K562 (cell line): ENCODE results near the gene TMEM217. TPM values are rescaled to one million over a fixed set of nuclear protein-coding genes. Genes with fewer than 3 reads are reported as not detected.

ENCODE experiments used
- ATAC-seq: fragments of 200-7000 bp; cut with Tn5 transposase; 3 replicates; pipeline ENCODE4 v1.9.1; 2020; ENCODE audit warnings: moderate library complexity
- BruUV-seq: library from RNA; stranded (reverse); fragments of 400-500 nt; replicated peaks from 2 replicates; lab custom pipeline; 2021; lab: Mats Ljungman, UMichigan
- CTCF ChIA-PET: fragments of 300-600 bp; formaldehyde crosslinking; extraction: SDS; loops from one replicate; lab custom pipeline; 2021; ENCODE audit warnings: low intra/inter-chr PET ratio; lab: Yijun Ruan, JAX
- POLR2A ChIA-PET: fragments of 300-600, 350-650 bp; sonication (Branson Sonifier 250); formaldehyde crosslinking; extraction: SDS; loops from one replicate; lab custom pipeline; 2021; ENCODE audit warnings: antibody characterized with exemption, inconsistent platforms; lab: Yijun Ruan, JAX
- DNase-seq, 4 experiments: peaks; one replicate each; pipeline versions ENCODE4 v3.0.0 to v3.0.0-alpha.2; 2011 to 2018; ENCODE audit warnings: low spot score in 3 of 4, mixed read lengths in 3 of 4; ENCODE audit errors: extremely low read depth in 1 of 4
- FAIRE-seq: peaks from 2 replicates; lab custom pipeline; 2011; peaks lifted over from hg19 to GRCh38; lab: Jason Lieb, UNC
- H2AFZ ChIP-seq: 2 replicates; pipeline ENCODE4 v1.6.0; 2011; ENCODE audit warnings: low read depth, low read length, control low read depth, inconsistent platforms
- H3K27ac ChIP-seq: fragments of 200-600 bp; 3 replicates; pipeline ENCODE4 v1.8.0; 2011; ENCODE audit warnings: low read depth, mild to moderate bottlenecking, control low read depth, inconsistent platforms, low read length, moderate library complexity, mixed read lengths; ENCODE audit errors: extremely low read depth
- H3K27me3 ChIP-seq, 2 experiments: fragments of 300-600 bp in 1 of 2; 2 replicates in 1 of 2; 3 replicates in 1 of 2; pipeline versions ENCODE4 v1.6.0 to v1.8.0; 2011; ENCODE audit warnings: inconsistent platforms in 2 of 2, low read length in 2 of 2, mild to moderate bottlenecking in 1 of 2, mixed read lengths in 1 of 2, moderate library complexity in 1 of 2; ENCODE audit not compliant: control insufficient read depth in 2 of 2, insufficient read depth in 2 of 2
- H3K36me3 ChIP-seq: fragments of 300-600 bp; 3 replicates; pipeline ENCODE4 v1.8.0; 2011; ENCODE audit warnings: mild to moderate bottlenecking, low read length, inconsistent platforms; ENCODE audit not compliant: control insufficient read depth, insufficient read depth
- H3K4me1 ChIP-seq, 2 experiments: fragments of 200-600 bp in 1 of 2; replicated peaks in 1 of 2; 2 replicates in 1 of 2; 3 replicates in 1 of 2; pipeline versions ENCODE4 v1.5.1 to v1.8.0; 2011; ENCODE audit warnings: inconsistent platforms in 2 of 2, low read length in 2 of 2, mild to moderate bottlenecking in 1 of 2, mixed read lengths in 1 of 2, moderate library complexity in 1 of 2; ENCODE audit not compliant: control insufficient read depth in 2 of 2, insufficient read depth in 2 of 2
- H3K4me2 ChIP-seq: 2 replicates; pipeline ENCODE4 v1.6.1; 2011; ENCODE audit warnings: low read length, control low read depth, inconsistent platforms, mixed read lengths; ENCODE audit not compliant: insufficient read depth
- H3K4me3 ChIP-seq: fragments of 200-600 bp; sonication (generic), shearing (Covaris generic); 2 replicates; pipeline ENCODE4 v1.5.1; 2016; ENCODE audit warnings: control low read depth, inconsistent platforms
- H3K79me2 ChIP-seq: fragments of 200-600 bp; 3 replicates; pipeline ENCODE4 v1.8.0; 2011; ENCODE audit warnings: low read length, inconsistent platforms; ENCODE audit not compliant: control insufficient read depth, insufficient read depth
- H3K9ac ChIP-seq, 2 experiments: 2 replicates each; pipeline versions ENCODE4 v1.6.0 to v1.6.1; 2011; ENCODE audit warnings: low read depth in 2 of 2, low read length in 2 of 2, control low read depth in 1 of 2, inconsistent platforms in 1 of 2, mild to moderate bottlenecking in 1 of 2, mixed read lengths in 1 of 2; ENCODE audit not compliant: insufficient read depth in 1 of 2
- H3K9me1 ChIP-seq: one replicate; pipeline ENCODE4 v1.6.0; 2011; ENCODE audit warnings: inconsistent platforms, mild to moderate bottlenecking, low read length, moderate library complexity; ENCODE audit not compliant: control insufficient read depth, insufficient read depth
- H3K9me3 ChIP-seq: replicated peaks from 2 replicates; pipeline ENCODE4 v1.5.1; 2011; ENCODE audit warnings: low read depth, low read length, inconsistent platforms; ENCODE audit not compliant: control insufficient read depth, insufficient read depth
- H4K20me1 ChIP-seq: replicated peaks from 2 replicates; pipeline ENCODE4 v1.6.1; 2011; ENCODE audit warnings: low read length, inconsistent platforms, mixed read lengths; ENCODE audit not compliant: control insufficient read depth, insufficient read depth
- ARNT ChIP-seq, 2 experiments: fragments of 450-650 bp; IDR thresholded peaks; 2 replicates each; pipeline ENCODE4 v1.6.1; 2016; ENCODE audit warnings: mild to moderate bottlenecking in 1 of 2
- CCAR2 ChIP-seq: fragments of 200-400 bp; formaldehyde crosslinking; IDR thresholded peaks from 2 replicates; pipeline ENCODE4 v1.6.1; 2017; ENCODE audit warnings: mild to moderate bottlenecking, low read depth, low read length
- MAFG ChIP-seq: fragments of 450-650 bp; conservative IDR thresholded peaks from 2 replicates; pipeline ENCODE4 v1.6.1; 2016; ENCODE audit warnings: missing genetic modification characterization, missing compliant biosample characterization
- NONO ChIP-seq, 2 experiments: fragments of 200-400 bp in 1 of 2; fragments of 450-650 bp in 1 of 2; formaldehyde crosslinking in 1 of 2; IDR thresholded peaks; 2 replicates each; pipeline ENCODE4 v1.6.1; 2017; ENCODE audit warnings: low read depth in 2 of 2, mild to moderate bottlenecking in 2 of 2, moderate library complexity in 2 of 2, low read length in 1 of 2
- RREB1 ChIP-seq: fragments of 250-450 bp; sonication (Bioruptor Pico); IDR thresholded peaks from 2 replicates; pipeline ENCODE4 v1.4.0; 2020
- SMARCA5 ChIP-seq: fragments of 450-650 bp; IDR thresholded peaks from 2 replicates; pipeline ENCODE4 v1.6.1; 2016
- TAF9B ChIP-seq: fragments of 450-650 bp; IDR thresholded peaks from 2 replicates; pipeline ENCODE4 v1.6.1; 2018; ENCODE audit warnings: mild to moderate bottlenecking; ENCODE audit not compliant: partially characterized antibody
- TCF7L2 ChIP-seq: fragments of 150-350 bp; IDR thresholded peaks from 2 replicates; pipeline ENCODE4 v1.6.1; 2016; ENCODE audit warnings: low read depth, mild to moderate bottlenecking, low read length, moderate library complexity
- TRIM25 ChIP-seq: fragments of 450-650 bp; IDR thresholded peaks from 2 replicates; pipeline ENCODE4 v1.7.0; 2016; ENCODE audit warnings: borderline replicate concordance
- USF1 ChIP-seq: sonication (generic); formaldehyde crosslinking; IDR thresholded peaks from 2 replicates; pipeline ENCODE4 v1.9.0; 2022; ENCODE audit warnings: mild to moderate bottlenecking, missing genetic modification reagents
- ZNF3 ChIP-seq: fragments of 250-450 bp; sonication (Bioruptor Pico); IDR thresholded peaks from 2 replicates; pipeline ENCODE4 v1.5.0; 2021; ENCODE audit warnings: mild to moderate bottlenecking, moderate library complexity
- ZNF316 ChIP-seq: fragments of 450-650 bp; IDR thresholded peaks from 2 replicates; pipeline ENCODE4 v1.6.1; 2016
- ZNF384 ChIP-seq: IDR thresholded peaks from 2 replicates; pipeline ENCODE4 v1.6.1; 2012; ENCODE audit warnings: low read depth, low read length, improper control_type of control experiment
- WGBS: fragments of 100-300 bp; shearing (Covaris generic); methylation state at CpG from one replicate; pipeline ENCODE4 v1.1.6; 2016; ENCODE audit warnings: low coverage, mixed read lengths; ENCODE audit not compliant: insufficient coverage; ENCODE audit errors: missing lambda C conversion rate; 5-methylcytosine and 5-hydroxymethylcytosine counted together
- in situ Hi-C: fragments of 300-500 bp; cut with MboI; formaldehyde crosslinking; loops from 4 replicates; pipeline ENCODE4 v1.15.0; 2018; ENCODE audit warnings: inconsistent platforms, mixed read lengths
- intact Hi-C: fragments of 100-400 bp; cut with micrococcal nuclease; formaldehyde crosslinking; loops from 2 replicates; pipeline ENCODE4 v1.14.2; 2022
- polyA plus RNA-seq, 8 experiments: library from polyadenylated mRNA; depleted of rRNA in 4 of 8; stranded (reverse) in 5 of 8; unstranded in 3 of 8; fragments of >200 nt; fragmentation: Nextera tagmentation in 2 of 8; fragmentation: Illumina TruSeq in 1 of 8; extraction: Ambion mirVana in 2 of 8; extraction: Trizol in 1 of 8; gene quantifications; 2 replicates each; pipeline versions ENCODE4 v1.2.1 to v1.2.3, GENCODE V29; 2011 to 2014; ENCODE audit warnings: inconsistent platforms in 1 of 8, missing spikeins in 1 of 8
- total RNA-seq, 7 experiments: library from RNA; depleted of rRNA in 6 of 7; stranded (reverse); fragments of >200 nt in 6 of 7; fragmentation: Illumina TruSeq in 2 of 7; extraction: Trizol in 2 of 7; gene quantifications; 2 replicates each; pipeline versions ENCODE4 v1.2.1 to v1.2.3, GENCODE V29; 2011 to 2021; ENCODE audit warnings: low replicate concordance in 1 of 7

The TMEM217 gene
- total and polyA plus RNA-seq, 9 of the 15 experiments (the other 6 are each of a cell fraction or from before 2014, with no cell fraction given) = 1.3 to 8.0 (median 1.9) TPM

GRCh38 chr6:37176268-37177076, 81.5 kb downstream of the TMEM217 start:
- ChIA-PET POLR2A (interaction anchor here (0.6 to 9.3 kb wide), 30 partner anchors 7 to 181 kb away, joined by 3 to 128 read pairs (median 4); no protein-coding TSS in a partner anchor), CTCF (interaction anchor here (0.6 to 1.1 kb wide), 3 partner anchors 28 to 152 kb away, joined by 3 to 5 read pairs (median 4); no protein-coding TSS in a partner anchor)
- peaks cover 26 to 45% of the 10 kb centered on the region in 2 experiments for H3K4me1 ChIP-seq
- peak overlapping the region; percentile 87 for H3K4me2 ChIP-seq
- no TSS peak for BruUV-seq
- H3K9ac ChIP-seq = peak overlapping the region; percentile 87; a peak in 3 of 4 replicates
- 17% methylated on average over 15 of the region's 15 CpGs for WGBS
- in situ Hi-C loops = loop anchor here (10.0 kb wide), 1 partner anchor 152 kb away; no protein-coding TSS in a partner anchor
- peaks cover 57% of the 10 kb centered on the region for H3K36me3 ChIP-seq
- no peak for FAIRE-seq
- no peak overlapping the region for H2AFZ ChIP-seq
- H3K79me2 ChIP-seq = peaks cover 67% of the 10 kb centered on the region
- H4K20me1 ChIP-seq = peaks cover 10% of the 10 kb centered on the region; the same call in 1 of the 2 replicates
- no peaks in the 10 kb centered on the region; the same call in 1 of the 2 replicates for H3K9me3 ChIP-seq
- H3K4me3 ChIP-seq = peak overlapping the region; percentile 97
- intact Hi-C loops = loop anchor here (1.0 to 2.0 kb wide), 3 partner anchors 32 to 138 kb away; no protein-coding TSS in a partner anchor
- H3K27me3 ChIP-seq = no peaks in the 10 kb centered on the region
- peak in 1 of 4 experiments; percentile 83 for DNase-seq
- peak; percentile 25 for ATAC-seq
- no peaks in the 10 kb centered on the region for H3K9me1 ChIP-seq
- H3K27ac ChIP-seq = peak overlapping the region; percentile 82
- TF ChIP-seq TRIM25 (no peak; the same call in 1 of the 2 replicates), MAFG (tag) (no peak), ZNF384 (peak; percentile 91), TAF9B (no peak), NONO (IDR thresholded peaks at IDR 0.05; ENCODE audit: low read depth in 2 of 2, low read length in 1 of 2) (peak in 1 of 2 experiments; percentile 43; a peak in 1 of 4 replicates), USF1 (CRISPR knock-in tag) (no peak), ARNT (IDR thresholded peaks at IDR 0.05) (peak in 1 of 2 experiments; percentile 16; a peak in 1 of 4 replicates), ZNF316 (no peak), CCAR2 (no peak), TCF7L2 (no peak), ZNF3 (peak; percentile 88), RREB1 (no peak), SMARCA5 (no peak)
